ENCODE results near the gene EDIL3. TPM values are rescaled to one million over a fixed set of nuclear protein-coding genes. Genes with fewer than 3 reads are reported as not detected.

Gene EDIL3
- total and polyA plus RNA-seq, 9 of the 15 experiments (the other 6 are each of a cell fraction or from before 2014, with no cell fraction given) = 0.09 TPM; not detected in 8

- DNase-seq (ENCODE audit: extremely low read depth in 1 of 4, low spot score in 3 of 4) = no peak
- no peaks in the 10 kb centered on the region for H4K20me1 ChIP-seq (replicated peaks; ENCODE audit: control insufficient read depth, insufficient read depth, low read length)
- no peak for FAIRE-seq
- no peak overlapping the region for H3K27ac ChIP-seq (ENCODE audit: extremely low read depth, low read depth, low read length)
- in situ Hi-C loops (cut with MboI) = no loop called here
- no peaks in the 10 kb centered on the region for H3K9me1 ChIP-seq (ENCODE audit: control insufficient read depth, insufficient read depth, low read length)
- TF ChIP-seq, protein P1, sequence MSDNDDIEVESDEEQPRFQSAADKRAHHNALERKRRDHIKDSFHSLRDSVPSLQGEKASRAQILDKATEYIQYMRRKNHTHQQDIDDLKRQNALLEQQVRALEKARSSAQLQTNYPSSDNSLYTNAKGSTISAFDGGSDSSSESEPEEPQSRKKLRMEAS (CRISPR knock-in tag; IDR thresholded peaks at IDR 0.05) = no peak
- TF ChIP-seq ZNF134 (CRISPR knock-in tag; conservative IDR thresholded peaks at IDR 0.05) (no peak), CREB5 (CRISPR knock-in tag; IDR thresholded peaks at IDR 0.05) (no peak), ZNF785 (CRISPR knock-in tag; IDR thresholded peaks at IDR 0.05) (no peak), RNF2 (IDR thresholded peaks at IDR 0.05) (no peak)
- TF ChIP-seq, protein P2, sequence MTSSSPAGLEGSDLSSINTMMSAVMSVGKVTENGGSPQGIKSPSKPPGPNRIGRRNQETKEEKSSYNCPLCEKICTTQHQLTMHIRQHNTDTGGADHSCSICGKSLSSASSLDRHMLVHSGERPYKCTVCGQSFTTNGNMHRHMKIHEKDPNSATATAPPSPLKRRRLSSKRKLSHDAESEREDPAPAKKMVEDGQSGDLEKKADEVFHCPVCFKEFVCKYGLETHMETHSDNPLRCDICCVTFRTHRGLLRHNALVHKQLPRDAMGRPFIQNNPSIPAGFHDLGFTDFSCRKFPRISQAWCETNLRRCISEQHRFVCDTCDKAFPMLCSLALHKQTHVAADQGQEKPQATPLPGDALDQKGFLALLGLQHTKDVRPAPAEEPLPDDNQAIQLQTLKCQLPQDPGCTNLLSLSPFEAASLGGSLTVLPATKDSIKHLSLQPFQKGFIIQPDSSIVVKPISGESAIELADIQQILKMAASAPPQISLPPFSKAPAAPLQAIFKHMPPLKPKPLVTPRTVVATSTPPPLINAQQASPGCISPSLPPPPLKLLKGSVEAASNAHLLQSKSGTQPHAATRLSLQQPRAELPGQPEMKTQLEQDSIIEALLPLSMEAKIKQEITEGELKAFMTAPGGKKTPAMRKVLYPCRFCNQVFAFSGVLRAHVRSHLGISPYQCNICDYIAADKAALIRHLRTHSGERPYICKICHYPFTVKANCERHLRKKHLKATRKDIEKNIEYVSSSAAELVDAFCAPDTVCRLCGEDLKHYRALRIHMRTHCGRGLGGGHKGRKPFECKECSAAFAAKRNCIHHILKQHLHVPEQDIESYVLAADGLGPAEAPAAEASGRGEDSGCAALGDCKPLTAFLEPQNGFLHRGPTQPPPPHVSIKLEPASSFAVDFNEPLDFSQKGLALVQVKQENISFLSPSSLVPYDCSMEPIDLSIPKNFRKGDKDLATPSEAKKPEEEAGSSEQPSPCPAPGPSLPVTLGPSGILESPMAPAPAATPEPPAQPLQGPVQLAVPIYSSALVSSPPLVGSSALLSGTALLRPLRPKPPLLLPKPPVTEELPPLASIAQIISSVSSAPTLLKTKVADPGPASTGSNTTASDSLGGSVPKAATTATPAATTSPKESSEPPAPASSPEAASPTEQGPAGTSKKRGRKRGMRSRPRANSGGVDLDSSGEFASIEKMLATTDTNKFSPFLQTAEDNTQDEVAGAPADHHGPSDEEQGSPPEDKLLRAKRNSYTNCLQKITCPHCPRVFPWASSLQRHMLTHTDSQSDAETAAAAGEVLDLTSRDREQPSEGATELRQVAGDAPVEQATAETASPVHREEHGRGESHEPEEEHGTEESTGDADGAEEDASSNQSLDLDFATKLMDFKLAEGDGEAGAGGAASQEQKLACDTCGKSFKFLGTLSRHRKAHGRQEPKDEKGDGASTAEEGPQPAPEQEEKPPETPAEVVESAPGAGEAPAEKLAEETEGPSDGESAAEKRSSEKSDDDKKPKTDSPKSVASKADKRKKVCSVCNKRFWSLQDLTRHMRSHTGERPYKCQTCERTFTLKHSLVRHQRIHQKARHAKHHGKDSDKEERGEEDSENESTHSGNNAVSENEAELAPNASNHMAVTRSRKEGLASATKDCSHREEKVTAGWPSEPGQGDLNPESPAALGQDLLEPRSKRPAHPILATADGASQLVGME (CRISPR knock-in tag; IDR thresholded peaks at IDR 0.05) = no peak
- no TSS peak for BruUV-seq (replicated peaks)
- H2AFZ ChIP-seq (ENCODE audit: low read depth, low read length) = no peak overlapping the region
- no peaks in the 10 kb centered on the region for H3K27me3 ChIP-seq (ENCODE audit: control insufficient read depth in 2 of 2, insufficient read depth in 2 of 2, low read length in 2 of 2)
- WGBS (ENCODE audit: insufficient coverage, low coverage, missing lambda C conversion rate) = 0% methylated on average over 1 of the region's 1 CpG
- intact Hi-C loops (cut with micrococcal nuclease) = no loop called here
- ATAC-seq = no peak
- POLR2A ChIA-PET = no interaction called here
- no peaks in the 10 kb centered on the region for H3K9me3 ChIP-seq (replicated peaks; ENCODE audit: control insufficient read depth, insufficient read depth, low read depth, low read length)
- no peaks in the 10 kb centered on the region for H3K4me1 ChIP-seq (replicated peaks in 1 of 2; ENCODE audit: control insufficient read depth in 2 of 2, insufficient read depth in 2 of 2, low read length in 2 of 2)
- H3K4me3 ChIP-seq = no peak overlapping the region
- CTCF ChIA-PET (ENCODE audit: low intra/inter-chr PET ratio) = no interaction called here
- no peaks in the 10 kb centered on the region for H3K79me2 ChIP-seq (ENCODE audit: control insufficient read depth, insufficient read depth, low read length)
- no peak overlapping the region for H3K9ac ChIP-seq (ENCODE audit: insufficient read depth in 1 of 2, low read depth in 2 of 2, low read length in 2 of 2)
- no peak overlapping the region for H3K4me2 ChIP-seq (ENCODE audit: insufficient read depth, low read length)
- H3K36me3 ChIP-seq (ENCODE audit: control insufficient read depth, insufficient read depth, low read length) = no peaks in the 10 kb centered on the region
Observed at GRCh38 chr5:83937837-83938236, 446.8 kb downstream of the EDIL3 start.

Data from K562 (cell line).